Brain microvascular endothelial cell (primary cell): Measurements from ENCODE around the gene TATDN3.

Experiments used
- DNase-seq: peaks from one replicate; pipeline ENCODE4 v3.0.0-alpha.2; 2020
- H3K27ac ChIP-seq: fragments of 250-450 bp; sonication (Bioruptor Pico); 2 replicates; pipeline ENCODE4 v1.5.1; 2020; ENCODE audit warnings: mild to moderate bottlenecking, moderate library complexity
- H3K27me3 ChIP-seq: fragments of 250-450 bp; sonication (Bioruptor Pico); replicated peaks from 2 replicates; pipeline ENCODE4 v1.5.1; 2020; ENCODE audit warnings: mild to moderate bottlenecking
- H3K36me3 ChIP-seq: fragments of 250-450 bp; sonication (Bioruptor Pico); replicated peaks from 2 replicates; pipeline ENCODE4 v1.5.1; 2020; ENCODE audit warnings: mild to moderate bottlenecking
- H3K4me3 ChIP-seq: 2 replicates; pipeline ENCODE4 v1.5.1; 2011; ENCODE audit warnings: low read depth, mild to moderate bottlenecking, control low read depth, low read length, moderate library complexity
- in situ Hi-C: cut with HindIII; loops from 2 replicates; pipeline ENCODE4 v1.10.0; 2017; ENCODE audit warnings: low sequenced_read_pairs, low pct_ligation_motif_present
- TF ChIP-seq, protein P1 (sequence below): IDR thresholded peaks from 2 replicates; pipeline ENCODE4 v1.5.1; 2011; ENCODE audit warnings: low read depth, mild to moderate bottlenecking, moderate library complexity, low read length, control low read depth, inconsistent platforms; ENCODE audit errors: missing control alignments

TATDN3 gene

DNA sequence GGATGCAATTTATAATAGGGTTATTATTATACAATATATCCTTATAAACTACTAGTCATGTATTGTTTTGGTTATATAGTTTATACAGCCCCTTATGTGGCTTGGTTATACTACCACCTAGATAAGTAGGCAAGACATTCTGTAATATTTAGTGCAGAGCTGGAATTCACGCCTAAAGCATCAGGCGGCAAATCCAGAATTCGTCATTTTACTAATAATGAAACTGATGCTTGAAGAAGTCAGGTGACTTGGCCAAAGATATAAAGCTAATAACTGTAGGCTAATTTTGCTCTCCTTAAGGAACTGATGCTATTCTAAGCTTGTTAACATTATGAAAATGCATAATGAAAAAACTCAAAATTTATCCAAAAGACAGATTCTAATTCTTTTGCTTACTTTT lies 10.9 kb upstream of the TATDN3 start:
- Histone ChIP-seq H3K4me3 (no peak overlapping the region), H3K27me3 (no peaks in the 10 kb centered on the region), H3K27ac (no peak overlapping the region), H3K36me3 (peaks cover 3% of the 10 kb centered on the region)
- TF ChIP-seq, protein P1, sequence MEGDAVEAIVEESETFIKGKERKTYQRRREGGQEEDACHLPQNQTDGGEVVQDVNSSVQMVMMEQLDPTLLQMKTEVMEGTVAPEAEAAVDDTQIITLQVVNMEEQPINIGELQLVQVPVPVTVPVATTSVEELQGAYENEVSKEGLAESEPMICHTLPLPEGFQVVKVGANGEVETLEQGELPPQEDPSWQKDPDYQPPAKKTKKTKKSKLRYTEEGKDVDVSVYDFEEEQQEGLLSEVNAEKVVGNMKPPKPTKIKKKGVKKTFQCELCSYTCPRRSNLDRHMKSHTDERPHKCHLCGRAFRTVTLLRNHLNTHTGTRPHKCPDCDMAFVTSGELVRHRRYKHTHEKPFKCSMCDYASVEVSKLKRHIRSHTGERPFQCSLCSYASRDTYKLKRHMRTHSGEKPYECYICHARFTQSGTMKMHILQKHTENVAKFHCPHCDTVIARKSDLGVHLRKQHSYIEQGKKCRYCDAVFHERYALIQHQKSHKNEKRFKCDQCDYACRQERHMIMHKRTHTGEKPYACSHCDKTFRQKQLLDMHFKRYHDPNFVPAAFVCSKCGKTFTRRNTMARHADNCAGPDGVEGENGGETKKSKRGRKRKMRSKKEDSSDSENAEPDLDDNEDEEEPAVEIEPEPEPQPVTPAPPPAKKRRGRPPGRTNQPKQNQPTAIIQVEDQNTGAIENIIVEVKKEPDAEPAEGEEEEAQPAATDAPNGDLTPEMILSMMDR = no peak
- in situ Hi-C loops = no loop called here
- DNase-seq = no peak

DNA sequence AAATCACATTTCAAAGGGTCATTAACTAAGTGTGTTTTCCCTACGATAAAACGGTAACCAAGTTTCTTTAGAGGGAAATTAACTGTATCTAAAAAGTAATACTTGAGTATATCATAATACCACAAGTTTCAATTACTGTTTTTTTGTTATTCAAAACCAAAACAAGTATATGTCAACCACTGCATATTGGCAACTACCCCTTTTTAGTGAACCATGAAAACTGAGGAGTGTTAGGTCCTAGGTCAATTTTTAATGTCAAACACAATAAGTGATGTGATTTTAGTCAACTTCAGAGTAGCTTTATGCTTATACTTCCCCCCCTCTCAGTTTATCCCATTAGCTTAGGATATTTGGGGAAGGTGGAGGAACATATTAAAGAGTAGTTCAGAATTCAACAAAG lies 10.5 kb upstream of the TATDN3 start:
- no peaks in the 10 kb centered on the region for H3K27me3 ChIP-seq
- in situ Hi-C loops = no loop called here
- no peak overlapping the region for H3K27ac ChIP-seq
- no peak overlapping the region for H3K4me3 ChIP-seq
- H3K36me3 ChIP-seq = peaks cover 3% of the 10 kb centered on the region
- no peak for DNase-seq
- TF ChIP-seq, protein P1 = no peak

DNA sequence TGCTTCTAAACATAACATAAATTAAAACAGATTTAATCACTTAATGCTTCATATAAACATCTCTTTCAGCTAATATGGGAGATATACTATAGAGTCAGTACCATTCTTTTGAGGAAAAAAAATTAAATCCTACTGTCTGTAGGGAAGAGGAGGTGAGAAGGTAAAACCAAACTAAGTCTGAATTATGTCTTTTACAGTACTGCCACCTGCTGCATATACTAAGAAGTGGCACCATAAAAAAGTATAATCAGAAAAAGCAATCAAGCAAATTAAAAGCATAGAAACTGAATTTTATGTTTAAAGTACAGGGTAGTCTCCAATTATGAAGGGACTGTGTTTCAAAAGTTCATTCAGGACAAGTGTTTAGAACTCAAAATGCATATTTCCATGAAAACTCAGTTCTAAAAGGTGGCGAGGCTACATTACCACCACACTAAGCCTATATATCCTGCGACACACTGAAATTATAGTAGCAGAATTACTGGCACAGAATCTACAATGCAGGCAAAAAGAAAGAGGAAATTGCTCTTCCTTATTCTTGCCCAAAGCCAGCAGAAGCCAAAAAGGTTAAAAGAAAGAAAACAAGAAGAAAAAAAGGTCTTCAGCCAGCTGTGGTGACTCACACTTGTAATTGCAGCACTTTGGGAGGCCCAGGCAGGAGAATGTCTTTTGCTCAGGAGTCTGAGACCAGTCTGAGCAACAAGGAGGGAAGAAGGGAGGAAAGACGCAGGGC lies 9.1 kb upstream of the TATDN3 start:
- Histone ChIP-seq H3K36me3 (peaks cover 3% of the 10 kb centered on the region), H3K27me3 (no peaks in the 10 kb centered on the region), H3K4me3 (no peak overlapping the region), H3K27ac (peak overlapping the region; percentile 43)
- TF ChIP-seq, protein P1 = peak; percentile 26
- in situ Hi-C loops = no loop called here
- DNase-seq = peak; percentile 38

DNA sequence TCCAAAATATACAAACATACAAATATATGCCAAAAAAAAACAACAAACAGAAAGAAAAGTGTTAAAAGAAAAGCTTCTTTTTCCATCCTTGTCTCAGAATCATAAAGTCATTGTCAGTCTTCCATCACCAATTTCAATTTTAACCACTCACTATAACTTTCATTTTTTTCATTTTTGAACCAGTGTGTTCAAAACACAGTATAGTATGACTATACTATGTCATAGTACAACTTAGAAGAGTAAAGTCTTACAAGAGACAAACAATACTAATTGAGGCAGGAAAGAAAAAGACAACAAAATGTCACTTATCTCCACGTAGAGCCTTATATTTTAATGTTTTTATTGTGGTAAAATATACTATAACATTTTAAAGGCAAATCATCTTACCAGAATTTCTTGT lies 7.7 kb upstream of the TATDN3 start:
- in situ Hi-C loops = no loop called here
- DNase-seq = no peak

DNA sequence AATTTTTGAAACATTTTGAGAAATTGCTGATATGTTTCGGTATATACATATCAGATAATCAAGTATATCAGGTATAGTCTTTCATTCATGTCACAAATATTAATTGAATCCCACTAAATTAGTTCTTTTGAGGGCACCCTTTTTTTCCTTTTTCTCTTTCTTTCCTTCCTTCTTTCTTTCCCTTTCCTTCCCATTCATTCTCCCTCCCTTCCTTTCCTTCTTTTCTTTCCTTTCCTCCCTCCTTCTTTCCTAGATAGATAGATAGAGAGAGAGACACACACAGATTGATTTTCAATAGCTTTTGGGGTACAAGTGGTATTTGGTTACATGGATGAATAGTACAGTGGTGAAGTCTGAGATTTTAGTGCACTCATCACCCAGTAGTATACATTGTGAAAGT lies 5.8 kb upstream of the TATDN3 start:
- TF ChIP-seq, protein P1 = no peak
- H3K4me3 ChIP-seq = no peak overlapping the region
- no peak for DNase-seq
- no peaks in the 10 kb centered on the region for H3K27me3 ChIP-seq
- H3K27ac ChIP-seq = no peak overlapping the region
- in situ Hi-C loops = no loop called here
- peaks cover under 1% of the 10 kb centered on the region for H3K36me3 ChIP-seq

More for the DNA sequence above, 7.7 kb upstream of the TATDN3 start:
- H3K27ac ChIP-seq = no peak overlapping the region
- no peak overlapping the region for H3K4me3 ChIP-seq
- TF ChIP-seq, protein P1 = no peak
- H3K27me3 ChIP-seq = no peaks in the 10 kb centered on the region
- H3K36me3 ChIP-seq = peaks cover 3% of the 10 kb centered on the region

DNA sequence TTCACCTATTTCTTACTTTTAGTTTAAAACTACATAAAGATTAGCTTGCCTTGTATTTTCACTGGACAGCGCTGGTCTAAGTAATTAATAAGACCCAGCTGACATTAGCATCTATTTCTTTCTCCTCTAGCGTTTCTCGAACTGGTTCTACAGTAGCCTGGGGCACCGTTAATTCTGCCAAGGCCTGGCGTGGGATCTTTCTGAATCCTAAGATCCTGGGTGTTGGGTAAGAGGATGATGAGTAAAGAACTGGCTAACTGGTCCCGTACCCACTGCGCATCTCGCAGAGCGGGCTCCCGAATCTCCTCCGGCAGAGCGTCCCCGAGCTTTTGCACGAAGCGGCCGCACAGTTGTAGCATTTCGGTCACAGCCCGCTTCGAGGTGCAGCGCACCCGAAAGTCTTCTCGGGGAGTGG lies 426 bp upstream of the TATDN3 start:
- Histone ChIP-seq H3K27ac (peak overlapping the region; percentile 80), H3K36me3 (no peaks in the 10 kb centered on the region), H3K4me3 (peak overlapping the region; percentile 95), H3K27me3 (no peaks in the 10 kb centered on the region)
- TF ChIP-seq, protein P1 = no peak
- peak; percentile 47 for DNase-seq
- in situ Hi-C loops = no loop called here
